RCC 7860 (cell line): ENCODE data around the gene SCNN1G.
"Not testable (repeated sequence)": the region's sequence is repeated elsewhere in the genome, so short reads cannot be mapped to it uniquely, and the experiment has no call there.

Experiments used
- DNase-seq: peaks from one replicate; pipeline ENCODE4 v3.0.0-alpha.2; 2015; ENCODE audit warnings: low spot score
- FAIRE-seq: peaks from 2 replicates; lab custom pipeline; 2012; peaks lifted over from hg19 to GRCh38; lab: Jason Lieb, UNC

The SCNN1G gene

GRCh38 chr16:23182679-23183542 is at the start of gene SCNN1G:
SCNN1G (plus strand) TSS chr16:23182745; CDS start chr16:23186272, 3,527 bp downstream.
- DNase-seq: no peak
- FAIRE-seq: no peak

- DNase-seq (no peak), FAIRE-seq (no peak)
Observed at GRCh38 chr16:23132775-23133463, 49.6 kb upstream of the SCNN1G start.

- FAIRE-seq (no peak), DNase-seq (no peak)
Observed at GRCh38 chr16:23134274-23134673, 48.3 kb upstream of the SCNN1G start.

- DNase-seq (no peak), FAIRE-seq (no peak)
Observed at GRCh38 chr16:23137256-23137655, 45.3 kb upstream of the SCNN1G start.

GRCh38 chr16:23137818-23138217 is 44.7 kb upstream of the SCNN1G start:
- DNase-seq (no peak), FAIRE-seq (no peak)

GRCh38 chr16:23140107-23140506 is 42.4 kb upstream of the SCNN1G start:
- FAIRE-seq (no peak), DNase-seq (no peak)

GRCh38 chr16:23141033-23141432 is 41.5 kb upstream of the SCNN1G start:
- no peak for DNase-seq
- FAIRE-seq: no peak

GRCh38 chr16:23141500-23141899 is 41.0 kb upstream of the SCNN1G start:
- FAIRE-seq (no peak), DNase-seq (no peak)

GRCh38 chr16:23141959-23142740 is 40.4 kb upstream of the SCNN1G start:
- DNase-seq (no peak), FAIRE-seq (no peak)

GRCh38 chr16:23143391-23143790 is 39.2 kb upstream of the SCNN1G start:
- no peak for FAIRE-seq
- DNase-seq: no peak

- not testable (repeated sequence) for DNase-seq, FAIRE-seq
Observed at GRCh38 chr16:23144393-23144792, 38.2 kb upstream of the SCNN1G start.

GRCh38 chr16:23145186-23145585 is 37.4 kb upstream of the SCNN1G start:
- DNase-seq (peak; percentile 79), FAIRE-seq (no peak)

- FAIRE-seq (peak; percentile 87), DNase-seq (peak; percentile 84)
Observed at GRCh38 chr16:23145608-23146007, 36.9 kb upstream of the SCNN1G start.

GRCh38 chr16:23146877-23147601 is 35.5 kb upstream of the SCNN1G start:
- DNase-seq: no peak
- no peak for FAIRE-seq

GRCh38 chr16:23147666-23148065 is 34.9 kb upstream of the SCNN1G start:
- no peak for FAIRE-seq
- no peak for DNase-seq

- FAIRE-seq (no peak), DNase-seq (no peak)
Observed at GRCh38 chr16:23148166-23148512, 34.4 kb upstream of the SCNN1G start.

GRCh38 chr16:23148513-23149266 is 33.9 kb upstream of the SCNN1G start:
- FAIRE-seq (no peak), DNase-seq (peak; percentile 48)

GRCh38 chr16:23149267-23149992 is 33.1 kb upstream of the SCNN1G start, which contains the start of gene USP31:
USP31 (minus strand) TSS chr16:23149452; CDS start chr16:23149270, 182 bp downstream.
- FAIRE-seq (no peak), DNase-seq (peak; percentile 81)

GRCh38 chr16:23149993-23150364 is 32.6 kb upstream of the SCNN1G start:
- no peak for FAIRE-seq

More at GRCh38 chr16:23149993-23150364, 32.6 kb upstream of the SCNN1G start:
- DNase-seq: no peak
